Panc1 (cell line): ENCODE measurements around the gene ABLIM2. TPM values are rescaled to one million over a fixed set of nuclear protein-coding genes. Genes with fewer than 3 reads are reported as not detected.
A peak's percentile ranks its signal among the peaks of the same experiment; 100 is the strongest.

Source experiments
- ATAC-seq: fragments of 200-7000 bp; cut with Tn5 transposase; 2 replicates; pipeline ENCODE4 v1.9.1; 2020; ENCODE audit warnings: mild to moderate bottlenecking, moderate library complexity
- BruUV-seq: library from RNA; stranded (reverse); fragments of 400-500 nt; replicated peaks from 2 replicates; lab custom pipeline; 2021; lab: Mats Ljungman, UMichigan
- CTCF ChIA-PET: fragments of 300-600 bp; sonication (Branson Sonifier 250); formaldehyde crosslinking; loops from one replicate; lab custom pipeline; 2022; ENCODE audit warnings: antibody characterized with exemption; lab: Charles Lee
- POLR2A ChIA-PET: fragments of 300-600 bp; sonication (Branson Sonifier 250); formaldehyde crosslinking; loops from one replicate; lab custom pipeline; 2022; ENCODE audit warnings: antibody characterized with exemption; lab: Charles Lee
- DNase-seq: peaks from one replicate; pipeline ENCODE4 v3.0.0-alpha.2; 2010; ENCODE audit warnings: low read depth, low spot score
- H3K27ac ChIP-seq: 2 replicates; pipeline ENCODE4 v1.5.1; 2011; ENCODE audit warnings: mild to moderate bottlenecking, low read length, inconsistent platforms
- H3K27me3 ChIP-seq: fragments of 200-500 bp; sonication (Bioruptor generic); 2 replicates; pipeline ENCODE4 v1.6.0; 2014; ENCODE audit warnings: low read length, inconsistent platforms; ENCODE audit not compliant: control insufficient read depth, insufficient read depth
- H3K36me3 ChIP-seq: fragments of 200-500 bp; sonication (Bioruptor generic); 2 replicates; pipeline ENCODE4 v1.5.1; 2014; ENCODE audit warnings: inconsistent platforms, mild to moderate bottlenecking, low read length, moderate library complexity; ENCODE audit not compliant: control insufficient read depth, insufficient read depth
- H3K4me1 ChIP-seq: 2 replicates; pipeline ENCODE4 v1.5.1; 2011; ENCODE audit warnings: inconsistent platforms, mild to moderate bottlenecking, low read length, moderate library complexity; ENCODE audit not compliant: control insufficient read depth, insufficient read depth
- H3K4me3 ChIP-seq, 2 experiments: 2 replicates each; pipeline ENCODE4 v1.5.1; 2011 to 2012; ENCODE audit warnings: low read depth in 2 of 2, low read length in 2 of 2, mild to moderate bottlenecking in 2 of 2, inconsistent platforms in 1 of 2, moderate library complexity in 1 of 2
- H3K9me3 ChIP-seq: fragments of 200-500 bp; sonication (Bioruptor generic); 2 replicates; pipeline ENCODE4 v1.5.1; 2014; ENCODE audit warnings: low read depth, mild to moderate bottlenecking, inconsistent platforms, low read length, moderate library complexity; ENCODE audit not compliant: control insufficient read depth, insufficient read depth
- POLR2AphosphoS5 ChIP-seq: IDR thresholded peaks from 2 replicates; pipeline ENCODE4 v1.6.1; 2012; ENCODE audit warnings: mild to moderate bottlenecking, low read depth, low read length, moderate library complexity
- SIN3A ChIP-seq: IDR thresholded peaks from 2 replicates; pipeline ENCODE4 v1.6.1; 2012; ENCODE audit warnings: low read depth, mild to moderate bottlenecking, low read length, moderate library complexity, borderline replicate concordance; ENCODE audit not compliant: insufficient read depth
- TCF7L2 ChIP-seq: IDR thresholded peaks from 2 replicates; pipeline ENCODE4 v1.6.1; 2011; ENCODE audit warnings: mild to moderate bottlenecking, low read depth, low read length, inconsistent platforms
- in situ Hi-C: cut with HindIII; loops from 2 replicates; pipeline ENCODE4 v1.10.0; 2016; ENCODE audit warnings: low sequenced_read_pairs, low pct_unique_long_range_greater_than_20kb
- intact Hi-C: fragments of 100-400 bp; cut with micrococcal nuclease; formaldehyde crosslinking; loops from one replicate; pipeline ENCODE4 v1.10.0; 2022; ENCODE audit not compliant: unreplicated experiment
- total RNA-seq: library from RNA; stranded (reverse); gene quantifications from one replicate; pipeline ENCODE4 v1.2.1, GENCODE V29; 2021; ENCODE audit not compliant: unreplicated experiment
- TF ChIP-seq, protein P1 (sequence below), 2 experiments: IDR thresholded peaks; 2 replicates each; pipeline ENCODE4 v1.6.1; 2011 to 2012; ENCODE audit warnings: low read depth in 2 of 2, control low read depth in 1 of 2, low read length in 1 of 2, mild to moderate bottlenecking in 1 of 2, moderate library complexity in 1 of 2; ENCODE audit not compliant: insufficient read depth in 1 of 2
- TF ChIP-seq, protein P2 (sequence below): fragments of 450-650 bp; IDR thresholded peaks from 2 replicates; pipeline ENCODE4 v1.5.1; 2017; ENCODE audit warnings: mild to moderate bottlenecking

ABLIM2 gene
- total RNA-seq, 1 experiment from 2014 or later: 0.64 TPM

DNA sequence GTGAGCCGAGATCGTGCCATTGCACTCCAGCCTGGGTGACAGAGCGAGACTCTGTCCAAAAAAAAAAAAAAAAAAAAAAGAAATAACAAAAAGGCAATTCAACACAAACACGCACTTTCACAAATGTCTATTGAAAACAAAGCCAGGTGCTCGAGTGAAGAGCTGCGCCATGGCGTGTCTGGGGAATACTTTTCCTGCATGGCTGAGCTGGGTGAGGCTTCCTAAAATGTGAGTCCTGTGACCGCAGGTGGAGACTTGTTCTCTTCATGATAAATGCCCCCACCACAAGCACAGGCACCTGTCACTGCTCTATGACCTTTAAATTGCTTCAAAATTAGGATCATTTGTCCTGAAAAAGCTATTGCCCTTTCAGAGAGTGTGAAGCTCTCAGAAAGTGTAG, 4.0 kb upstream of the ABLIM2 start:
- Histone ChIP-seq H3K9me3 (no peaks in the 10 kb centered on the region), H3K36me3 (no peaks in the 10 kb centered on the region), H3K4me3 (no peak overlapping the region), H3K27me3 (no peaks in the 10 kb centered on the region), H3K27ac (no peak overlapping the region), H3K4me1 (peaks cover 3% of the 10 kb centered on the region; the same call in 1 of the 2 replicates)
- DNase-seq (no peak), ATAC-seq (no peak)
- intact Hi-C loops: no loop called here
- POLR2A ChIA-PET: no interaction called here
- in situ Hi-C loops: no loop called here
- TF ChIP-seq SIN3A (no peak), TCF7L2 (no peak), POLR2AphosphoS5 (no peak)
- TF ChIP-seq, protein P1, sequence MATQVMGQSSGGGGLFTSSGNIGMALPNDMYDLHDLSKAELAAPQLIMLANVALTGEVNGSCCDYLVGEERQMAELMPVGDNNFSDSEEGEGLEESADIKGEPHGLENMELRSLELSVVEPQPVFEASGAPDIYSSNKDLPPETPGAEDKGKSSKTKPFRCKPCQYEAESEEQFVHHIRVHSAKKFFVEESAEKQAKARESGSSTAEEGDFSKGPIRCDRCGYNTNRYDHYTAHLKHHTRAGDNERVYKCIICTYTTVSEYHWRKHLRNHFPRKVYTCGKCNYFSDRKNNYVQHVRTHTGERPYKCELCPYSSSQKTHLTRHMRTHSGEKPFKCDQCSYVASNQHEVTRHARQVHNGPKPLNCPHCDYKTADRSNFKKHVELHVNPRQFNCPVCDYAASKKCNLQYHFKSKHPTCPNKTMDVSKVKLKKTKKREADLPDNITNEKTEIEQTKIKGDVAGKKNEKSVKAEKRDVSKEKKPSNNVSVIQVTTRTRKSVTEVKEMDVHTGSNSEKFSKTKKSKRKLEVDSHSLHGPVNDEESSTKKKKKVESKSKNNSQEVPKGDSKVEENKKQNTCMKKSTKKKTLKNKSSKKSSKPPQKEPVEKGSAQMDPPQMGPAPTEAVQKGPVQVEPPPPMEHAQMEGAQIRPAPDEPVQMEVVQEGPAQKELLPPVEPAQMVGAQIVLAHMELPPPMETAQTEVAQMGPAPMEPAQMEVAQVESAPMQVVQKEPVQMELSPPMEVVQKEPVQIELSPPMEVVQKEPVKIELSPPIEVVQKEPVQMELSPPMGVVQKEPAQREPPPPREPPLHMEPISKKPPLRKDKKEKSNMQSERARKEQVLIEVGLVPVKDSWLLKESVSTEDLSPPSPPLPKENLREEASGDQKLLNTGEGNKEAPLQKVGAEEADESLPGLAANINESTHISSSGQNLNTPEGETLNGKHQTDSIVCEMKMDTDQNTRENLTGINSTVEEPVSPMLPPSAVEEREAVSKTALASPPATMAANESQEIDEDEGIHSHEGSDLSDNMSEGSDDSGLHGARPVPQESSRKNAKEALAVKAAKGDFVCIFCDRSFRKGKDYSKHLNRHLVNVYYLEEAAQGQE (IDR thresholded peaks at IDR 0.05; ENCODE audit: insufficient read depth in 1 of 2, low read depth in 2 of 2, low read length in 1 of 2): no peak
- TF ChIP-seq, protein P2, sequence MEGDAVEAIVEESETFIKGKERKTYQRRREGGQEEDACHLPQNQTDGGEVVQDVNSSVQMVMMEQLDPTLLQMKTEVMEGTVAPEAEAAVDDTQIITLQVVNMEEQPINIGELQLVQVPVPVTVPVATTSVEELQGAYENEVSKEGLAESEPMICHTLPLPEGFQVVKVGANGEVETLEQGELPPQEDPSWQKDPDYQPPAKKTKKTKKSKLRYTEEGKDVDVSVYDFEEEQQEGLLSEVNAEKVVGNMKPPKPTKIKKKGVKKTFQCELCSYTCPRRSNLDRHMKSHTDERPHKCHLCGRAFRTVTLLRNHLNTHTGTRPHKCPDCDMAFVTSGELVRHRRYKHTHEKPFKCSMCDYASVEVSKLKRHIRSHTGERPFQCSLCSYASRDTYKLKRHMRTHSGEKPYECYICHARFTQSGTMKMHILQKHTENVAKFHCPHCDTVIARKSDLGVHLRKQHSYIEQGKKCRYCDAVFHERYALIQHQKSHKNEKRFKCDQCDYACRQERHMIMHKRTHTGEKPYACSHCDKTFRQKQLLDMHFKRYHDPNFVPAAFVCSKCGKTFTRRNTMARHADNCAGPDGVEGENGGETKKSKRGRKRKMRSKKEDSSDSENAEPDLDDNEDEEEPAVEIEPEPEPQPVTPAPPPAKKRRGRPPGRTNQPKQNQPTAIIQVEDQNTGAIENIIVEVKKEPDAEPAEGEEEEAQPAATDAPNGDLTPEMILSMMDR: no peak
- BruUV-seq: no TSS peak
- CTCF ChIA-PET: no interaction called here

DNA sequence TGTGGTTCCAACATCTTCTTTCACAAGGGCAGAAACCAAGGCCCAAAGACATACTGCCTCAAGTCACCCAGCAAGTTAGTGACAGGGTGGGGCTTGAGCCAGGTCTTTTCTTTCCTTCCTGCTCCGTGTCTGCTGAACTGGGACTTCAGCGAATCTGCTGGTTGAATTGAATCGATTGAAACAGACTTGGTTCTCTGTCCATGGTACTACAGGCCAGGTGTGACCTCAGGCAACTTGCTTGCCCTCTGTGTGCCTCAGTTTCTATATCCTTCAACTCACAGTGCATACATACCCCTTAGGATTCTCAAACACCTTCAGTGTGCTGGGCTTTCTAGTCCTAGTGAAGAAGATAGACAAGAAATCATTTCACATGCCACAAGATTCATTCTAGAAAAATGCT, 2.0 kb upstream of the ABLIM2 start:
- Histone ChIP-seq H3K36me3 (no peaks in the 10 kb centered on the region), H3K4me3 (no peak overlapping the region), H3K27ac (no peak overlapping the region), H3K27me3 (no peaks in the 10 kb centered on the region), H3K9me3 (no peaks in the 10 kb centered on the region), H3K4me1 (peaks cover 3% of the 10 kb centered on the region; the same call in 1 of the 2 replicates)
- ChIA-PET CTCF (no interaction called here), POLR2A (no interaction called here)
- no peak for ATAC-seq
- no peak for TF ChIP-seq TCF7L2
- no peak for TF ChIP-seq SIN3A
- TF ChIP-seq, protein P2: no peak
- TF ChIP-seq, protein P1 (IDR thresholded peaks at IDR 0.05; ENCODE audit: insufficient read depth in 1 of 2, low read depth in 2 of 2, low read length in 1 of 2): peak; percentile 84 to 85
- in situ Hi-C loops: no loop called here
- BruUV-seq: no TSS peak
- intact Hi-C loops: no loop called here
- no peak for DNase-seq
